ENCODE data around the gene TAP1.
"Not testable (repeated sequence)": the region's sequence is repeated elsewhere in the genome, so short reads cannot be mapped to it uniquely, and the experiment has no call there.

Gene TAP1

DNA sequence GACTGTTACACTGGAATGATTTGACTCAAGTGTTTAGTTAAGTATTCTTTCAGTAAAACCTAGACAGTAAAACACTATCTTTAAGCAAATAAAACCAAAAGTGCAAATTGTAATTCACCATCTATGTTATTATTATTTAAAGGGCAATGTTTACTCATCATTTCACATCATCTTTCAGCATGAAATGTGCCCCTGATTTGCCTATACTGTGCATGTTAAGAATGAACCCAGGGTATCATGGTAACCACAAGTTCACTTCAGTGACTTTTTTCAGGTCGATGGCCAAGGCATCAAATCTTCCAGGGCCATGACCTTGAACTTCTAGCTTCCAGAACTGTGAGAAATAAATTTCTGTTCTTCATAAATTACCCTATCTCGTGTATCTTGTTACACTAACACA is 34.6 kb downstream of the TAP1 start:
- DNase-seq = no peak
- no peak for TF ChIP-seq GATA1 (IDR thresholded peaks at IDR 0.05; ENCODE audit: low read depth, low read length)

DNA sequence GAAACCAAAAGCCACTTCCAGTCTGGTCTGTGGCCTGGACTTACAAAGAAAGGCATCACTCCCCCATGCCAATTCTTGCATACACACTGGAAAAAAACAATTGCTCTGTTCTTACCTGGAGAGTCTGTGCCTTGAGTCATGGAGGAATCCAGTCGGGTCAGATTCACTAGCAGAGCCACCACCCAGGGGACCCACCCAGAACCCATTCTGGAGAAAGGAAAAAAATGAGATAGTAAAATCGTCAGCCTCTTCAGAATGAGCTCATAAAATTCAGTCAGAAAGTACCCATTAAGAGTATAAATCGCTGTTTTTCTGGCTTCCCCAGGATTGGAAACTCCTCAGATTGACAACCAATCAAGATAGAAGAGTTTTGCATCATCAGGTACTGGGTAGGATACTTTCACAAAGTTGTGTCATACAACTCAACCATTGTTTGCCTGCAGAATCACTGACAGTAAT is 36.7 kb downstream of the TAP1 start, which contains the start of gene HLA-DOB:
TSS of gene HLA-DOB (minus strand) at position 257 of the 459 bp plus-strand sequence. CDS start at position 206, 51 bp downstream.
- DNase-seq = peak in 1 of 2 experiments; percentile 17

DNA sequence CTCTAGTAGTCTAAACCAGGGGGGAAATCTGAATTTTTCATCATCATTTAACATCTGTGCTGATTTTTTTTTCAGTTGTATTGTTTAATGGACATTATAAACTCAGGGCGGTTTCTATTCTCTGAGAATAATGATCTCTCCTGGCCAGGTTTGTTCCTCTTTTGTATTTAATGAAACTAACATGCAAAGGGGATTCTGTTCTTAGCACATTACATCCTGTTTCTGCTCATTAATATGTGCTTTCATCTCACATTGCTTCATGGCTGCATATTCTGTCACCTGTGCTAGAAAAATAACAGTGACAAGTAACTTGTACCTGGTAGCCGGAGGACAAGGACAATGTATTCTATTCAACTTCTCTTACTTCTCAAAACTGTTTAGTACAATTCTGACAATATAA is 37.5 kb downstream of the TAP1 start:
- TF ChIP-seq GATA1 (IDR thresholded peaks at IDR 0.05; ENCODE audit: low read depth, low read length) = no peak
- TF ChIP-seq POLR2A (IDR thresholded peaks at IDR 0.05; ENCODE audit: low read length) = no peak

More for the DNA sequence above, 36.7 kb downstream of the TAP1 start, which contains the start of gene HLA-DOB:
- TF ChIP-seq GATA1 (IDR thresholded peaks at IDR 0.05; ENCODE audit: low read depth, low read length) (no peak), POLR2A (IDR thresholded peaks at IDR 0.05; ENCODE audit: low read length) (no peak)

DNA sequence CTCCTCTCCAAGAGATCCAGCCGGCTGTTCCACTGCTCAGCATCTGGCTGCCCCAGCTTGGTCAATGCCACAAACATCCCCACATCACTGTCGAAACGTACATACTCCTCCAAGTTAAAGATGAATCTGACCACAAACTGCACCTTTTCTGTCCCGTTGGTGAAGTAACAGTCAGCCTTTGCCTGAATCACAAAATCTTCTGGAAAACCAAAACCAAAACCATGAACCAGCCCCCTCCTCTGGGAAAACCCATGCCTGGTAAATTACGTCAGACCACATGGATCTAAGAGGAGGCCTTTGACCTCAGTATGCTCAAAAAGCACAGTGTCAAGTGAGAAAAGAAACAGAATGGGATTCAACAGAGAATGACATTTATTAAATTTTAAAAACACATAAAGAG is 38.4 kb downstream of the TAP1 start:
- DNase-seq = no peak
- TF ChIP-seq GATA1 (IDR thresholded peaks at IDR 0.05; ENCODE audit: low read depth, low read length) (no peak), POLR2A (IDR thresholded peaks at IDR 0.05; ENCODE audit: low read length) (no peak)

More for the DNA sequence above, 37.5 kb downstream of the TAP1 start:
- DNase-seq = no peak

DNA sequence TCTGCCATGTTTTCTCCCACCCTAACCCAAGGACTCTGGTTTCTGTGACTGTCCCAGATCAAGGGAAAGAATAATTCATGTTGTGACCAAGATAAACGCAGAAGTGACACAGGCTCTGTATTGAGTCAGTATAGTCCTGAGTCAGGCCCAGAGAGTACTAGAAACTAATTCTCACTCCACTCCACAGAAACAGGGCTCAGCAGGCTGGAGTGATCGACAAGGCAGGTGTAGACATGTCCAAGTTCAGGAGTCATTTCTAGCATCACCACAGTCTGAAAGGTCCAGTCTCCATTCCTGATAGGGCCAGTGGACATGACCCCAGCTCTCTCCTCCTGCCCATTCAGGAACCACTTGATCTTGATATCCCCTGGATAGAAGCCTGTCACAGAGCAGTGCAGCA is 39.4 kb downstream of the TAP1 start:
- no peak for TF ChIP-seq GATA1 (IDR thresholded peaks at IDR 0.05; ENCODE audit: low read depth, low read length)
- no peak for TF ChIP-seq POLR2A (IDR thresholded peaks at IDR 0.05; ENCODE audit: low read length)
- no peak for DNase-seq

DNA sequence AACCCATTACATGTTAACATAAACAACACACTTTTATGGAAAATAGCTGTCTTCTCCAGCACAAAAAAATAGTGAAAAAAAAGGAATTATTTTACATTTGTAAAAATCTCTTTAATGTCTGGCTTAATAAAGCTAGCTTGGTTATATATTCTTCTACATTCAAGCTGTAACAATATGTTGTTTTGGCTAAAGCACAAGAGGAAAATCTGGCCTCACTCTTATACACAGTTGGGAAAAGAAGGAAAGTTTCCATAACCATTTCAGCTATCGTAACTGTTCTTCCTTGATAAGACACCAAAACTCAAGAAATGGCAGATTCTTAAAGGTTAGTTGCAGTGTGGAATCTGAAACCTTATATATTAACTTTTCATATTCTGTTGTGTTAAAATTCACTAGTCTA is 44.3 kb downstream of the TAP1 start:
- no peak for DNase-seq
- TF ChIP-seq GATA1 (IDR thresholded peaks at IDR 0.05; ENCODE audit: low read depth, low read length) = no peak
- no peak for TF ChIP-seq POLR2A (IDR thresholded peaks at IDR 0.05; ENCODE audit: low read length)

DNA sequence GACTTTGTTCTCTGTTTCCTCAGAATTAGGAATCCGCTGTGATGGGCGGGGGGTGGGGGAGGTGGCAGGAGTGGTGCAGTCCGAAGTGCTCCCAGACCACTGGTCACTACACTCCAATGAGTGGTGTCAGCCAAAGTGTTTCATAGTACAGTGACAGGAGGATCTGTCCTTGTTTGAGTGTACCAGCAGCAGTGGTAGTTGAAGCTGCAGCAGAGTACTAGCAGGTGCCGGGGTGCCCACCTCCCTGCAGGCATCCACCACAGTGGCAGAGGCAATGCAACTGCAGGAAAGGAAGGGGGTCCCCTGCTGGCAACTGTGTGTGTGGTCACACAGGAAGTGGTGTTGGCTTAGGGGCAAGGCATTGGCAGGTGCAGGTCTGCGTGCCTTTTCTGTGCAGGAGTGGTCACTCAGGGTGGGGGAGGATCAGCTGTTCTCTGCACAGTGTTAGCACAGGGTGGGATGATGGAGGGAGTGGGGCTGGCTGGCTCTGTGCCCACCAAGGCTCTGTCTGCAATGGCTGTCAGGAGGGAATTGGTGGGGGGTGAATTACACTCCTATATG is 46.4 kb downstream of the TAP1 start:
- TF ChIP-seq GATA1 (IDR thresholded peaks at IDR 0.05; ENCODE audit: low read depth, low read length) (no peak), POLR2A (IDR thresholded peaks at IDR 0.05; ENCODE audit: low read length) (no peak)
- DNase-seq = no peak

DNA sequence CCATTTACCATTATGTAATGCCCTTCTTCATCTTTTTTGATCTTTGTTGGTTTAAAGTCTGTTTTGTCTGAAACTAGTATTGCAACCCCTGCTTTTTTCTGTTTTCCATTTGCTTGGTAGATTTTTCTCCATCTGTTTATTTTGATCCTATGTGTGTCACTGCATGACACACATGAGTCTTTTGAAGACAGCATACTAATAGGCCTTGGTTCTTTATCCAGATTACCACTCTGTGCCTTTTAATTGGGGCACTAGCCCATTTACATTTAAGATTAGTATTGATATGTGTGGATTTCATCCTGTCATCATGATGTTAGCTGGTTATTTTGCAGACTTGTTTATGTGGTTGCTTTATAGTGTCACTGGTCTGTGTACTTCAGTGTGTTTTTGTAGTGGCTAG is 48.1 kb downstream of the TAP1 start:
- DNase-seq = not testable (repeated sequence)

DNA sequence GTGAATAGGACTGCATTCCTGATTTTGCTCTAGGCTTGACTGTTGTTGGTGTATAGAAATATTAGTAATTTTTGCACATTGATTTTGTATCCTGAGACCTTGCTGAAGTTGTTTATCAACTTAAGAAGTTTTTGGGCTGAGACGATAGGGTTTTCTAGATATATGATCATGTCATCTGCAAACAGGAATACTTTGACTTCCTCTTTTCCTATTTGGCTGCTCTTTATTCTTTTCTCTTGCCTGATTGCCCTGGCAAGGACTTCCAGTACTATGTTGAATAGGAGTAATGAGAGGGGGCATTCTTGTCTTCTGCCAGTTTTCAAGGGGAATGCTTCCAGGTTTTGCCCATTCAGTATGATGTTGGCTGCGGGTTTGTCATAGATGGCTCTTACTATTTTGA is 50.1 kb downstream of the TAP1 start:
- no peak for TF ChIP-seq POLR2A (IDR thresholded peaks at IDR 0.05; ENCODE audit: low read length)
- no peak for TF ChIP-seq GATA1 (IDR thresholded peaks at IDR 0.05; ENCODE audit: low read depth, low read length)
- no peak for DNase-seq

DNA sequence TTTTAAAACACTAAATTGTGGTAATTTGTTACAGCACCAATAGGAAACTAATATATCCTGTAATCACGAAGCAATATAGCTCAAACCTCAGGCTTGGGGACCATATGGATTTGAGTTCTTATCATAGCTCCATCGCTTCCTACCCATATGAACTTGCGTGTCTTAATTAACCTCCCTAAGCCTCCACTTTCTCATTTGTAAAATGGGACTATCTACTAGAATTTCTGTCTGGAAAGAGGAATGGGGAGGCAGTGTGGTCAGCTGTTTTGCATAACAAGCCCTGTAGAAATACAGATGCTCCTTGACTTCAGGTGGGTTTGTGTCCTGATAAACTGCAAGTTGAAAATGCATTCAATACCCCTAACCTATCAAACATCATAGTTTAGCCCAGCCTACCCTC is 53.8 kb downstream of the TAP1 start:
- no peak for TF ChIP-seq GATA1 (IDR thresholded peaks at IDR 0.05; ENCODE audit: low read depth, low read length)
- TF ChIP-seq POLR2A (IDR thresholded peaks at IDR 0.05; ENCODE audit: low read length) = no peak
- no peak for DNase-seq

DNA sequence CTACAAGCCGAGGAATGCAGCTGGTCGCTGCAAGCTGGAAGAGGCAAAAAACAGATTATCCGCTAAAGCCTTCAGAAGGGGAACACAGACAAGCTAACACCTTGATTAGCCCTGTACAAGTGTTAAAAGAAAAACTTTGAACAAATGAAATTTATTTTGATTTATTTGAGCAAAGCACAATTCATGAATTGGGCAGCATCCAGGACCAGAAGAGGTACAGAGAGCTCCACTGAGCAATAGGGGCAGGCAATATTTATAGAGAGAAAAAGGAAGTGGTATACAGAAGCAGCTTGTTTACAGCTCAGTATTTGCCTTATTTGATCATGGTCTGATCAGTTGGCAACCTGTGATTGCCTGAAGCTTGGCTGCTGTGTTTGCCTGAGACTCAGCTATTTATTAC is 54.3 kb downstream of the TAP1 start:
- TF ChIP-seq GATA1 (IDR thresholded peaks at IDR 0.05; ENCODE audit: low read depth, low read length) (no peak), POLR2A (IDR thresholded peaks at IDR 0.05; ENCODE audit: low read length) (no peak)
- no peak for DNase-seq

DNA sequence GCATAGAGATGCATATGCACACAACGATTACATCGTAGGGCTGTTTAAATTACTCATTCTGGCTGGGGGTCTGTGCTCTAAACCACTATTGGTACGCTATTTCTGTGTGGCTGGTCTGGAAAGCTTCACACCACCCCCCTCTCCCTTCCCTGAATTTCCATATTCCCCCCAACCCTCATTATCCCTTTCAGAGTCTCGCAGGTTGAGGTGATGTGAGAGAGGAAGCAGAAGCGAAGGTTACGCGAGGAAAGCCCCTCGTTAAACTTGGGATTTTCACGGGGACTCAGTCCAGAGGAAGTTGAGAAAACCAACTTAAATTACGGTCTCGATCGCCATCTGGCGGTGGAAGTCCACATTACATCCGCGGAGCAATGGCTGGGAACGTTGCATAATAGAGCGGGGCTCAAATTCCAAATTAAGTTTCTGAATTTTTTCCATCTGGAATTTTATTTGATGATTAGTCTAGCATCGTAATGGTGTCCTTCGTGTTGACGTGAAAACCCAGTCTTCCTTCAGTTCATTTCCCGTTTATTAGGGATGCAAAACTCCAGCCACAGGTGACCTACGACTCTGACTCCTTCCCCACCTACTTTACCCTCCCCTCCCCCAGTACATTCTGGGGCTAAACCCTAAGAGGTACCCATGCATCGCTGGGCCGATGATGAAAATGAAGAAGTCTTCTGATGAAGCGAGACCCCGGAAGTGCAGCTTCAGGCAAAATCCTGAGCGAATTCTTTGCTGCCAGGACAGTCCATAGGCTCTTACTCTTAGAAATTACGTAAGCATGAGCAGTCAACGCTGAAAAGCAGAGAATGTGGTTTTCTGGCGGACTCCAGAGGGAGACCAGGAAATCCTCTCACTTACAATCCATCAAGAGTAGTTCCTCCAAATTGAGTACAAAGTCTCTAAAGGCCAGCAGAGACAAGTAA is 56.4 kb downstream of the TAP1 start:
- TF ChIP-seq POLR2A (IDR thresholded peaks at IDR 0.05; ENCODE audit: low read length) (no peak), GATA1 (IDR thresholded peaks at IDR 0.05; ENCODE audit: low read depth, low read length) (no peak)
- peak; percentile 53 to 77 for DNase-seq

Measured in erythroblast (primary cell).